Nephron progenitor cell (in vitro differentiated cells): ENCODE results near the gene NRIP1.

Source experiments
- DNase-seq: peaks from one replicate; pipeline ENCODE4 v3.0.0; 2021
- H3K27ac Mint-ChIP-seq: 2 replicates; pipeline ENCODE4 v1.8.0; 2021; ENCODE audit warnings: mild to moderate bottlenecking, moderate library complexity, mixed read lengths
- H3K27me3 Mint-ChIP-seq: 2 replicates; pipeline ENCODE4 v1.8.0; 2021; ENCODE audit warnings: mild to moderate bottlenecking, low read depth, mixed read lengths; ENCODE audit not compliant: poor library complexity
- H3K36me3 Mint-ChIP-seq: 2 replicates; pipeline ENCODE4 v1.8.0; 2021; ENCODE audit warnings: low read depth, mixed read lengths
- H3K4me1 Mint-ChIP-seq: 2 replicates; pipeline ENCODE4 v1.8.0; 2021; ENCODE audit warnings: mixed read lengths
- H3K4me3 Mint-ChIP-seq: 2 replicates; pipeline ENCODE4 v1.8.0; 2021; ENCODE audit warnings: mild to moderate bottlenecking, moderate library complexity, mixed read lengths
- H3K9me3 Mint-ChIP-seq: 2 replicates; pipeline ENCODE4 v1.8.0; 2021; ENCODE audit warnings: mild to moderate bottlenecking, moderate library complexity, mixed read lengths
- TF ChIP-seq, protein P1 (sequence below): fragments of 200-600 bp; sonication (generic); IDR thresholded peaks from 2 replicates; pipeline ENCODE4 v1.5.0; 2021; ENCODE audit warnings: antibody characterized with exemption

The NRIP1 gene

DNA sequence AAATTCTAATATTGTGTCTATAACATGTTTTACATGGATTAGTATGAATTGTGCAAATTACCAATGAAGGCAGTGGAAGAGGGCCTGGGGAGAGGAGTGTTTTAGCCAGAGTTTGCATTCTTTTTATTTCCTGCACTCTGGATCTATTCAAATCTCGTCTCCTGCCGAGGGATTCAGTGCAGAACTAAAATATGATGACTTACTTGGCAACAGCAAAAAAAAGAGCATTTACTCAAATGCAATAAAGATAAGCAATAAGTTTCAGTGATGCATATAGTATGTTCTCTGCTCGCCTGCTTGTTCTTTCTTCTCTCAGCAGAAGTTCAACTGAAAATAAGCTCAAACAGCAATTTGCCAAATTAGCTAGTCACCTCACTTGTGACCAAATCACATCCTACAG lies 33.4 kb upstream of the NRIP1 start:
- Mint-ChIP-seq H3K36me3 (no peaks in the 10 kb centered on the region), H3K27me3 (no peaks in the 10 kb centered on the region), H3K4me1 (peaks cover 12% of the 10 kb centered on the region), H3K4me3 (no peak overlapping the region), H3K9me3 (no peaks in the 10 kb centered on the region), H3K27ac (no peak overlapping the region)
- TF ChIP-seq, protein P1, sequence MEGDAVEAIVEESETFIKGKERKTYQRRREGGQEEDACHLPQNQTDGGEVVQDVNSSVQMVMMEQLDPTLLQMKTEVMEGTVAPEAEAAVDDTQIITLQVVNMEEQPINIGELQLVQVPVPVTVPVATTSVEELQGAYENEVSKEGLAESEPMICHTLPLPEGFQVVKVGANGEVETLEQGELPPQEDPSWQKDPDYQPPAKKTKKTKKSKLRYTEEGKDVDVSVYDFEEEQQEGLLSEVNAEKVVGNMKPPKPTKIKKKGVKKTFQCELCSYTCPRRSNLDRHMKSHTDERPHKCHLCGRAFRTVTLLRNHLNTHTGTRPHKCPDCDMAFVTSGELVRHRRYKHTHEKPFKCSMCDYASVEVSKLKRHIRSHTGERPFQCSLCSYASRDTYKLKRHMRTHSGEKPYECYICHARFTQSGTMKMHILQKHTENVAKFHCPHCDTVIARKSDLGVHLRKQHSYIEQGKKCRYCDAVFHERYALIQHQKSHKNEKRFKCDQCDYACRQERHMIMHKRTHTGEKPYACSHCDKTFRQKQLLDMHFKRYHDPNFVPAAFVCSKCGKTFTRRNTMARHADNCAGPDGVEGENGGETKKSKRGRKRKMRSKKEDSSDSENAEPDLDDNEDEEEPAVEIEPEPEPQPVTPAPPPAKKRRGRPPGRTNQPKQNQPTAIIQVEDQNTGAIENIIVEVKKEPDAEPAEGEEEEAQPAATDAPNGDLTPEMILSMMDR, result no peak
- no peak for DNase-seq

DNA sequence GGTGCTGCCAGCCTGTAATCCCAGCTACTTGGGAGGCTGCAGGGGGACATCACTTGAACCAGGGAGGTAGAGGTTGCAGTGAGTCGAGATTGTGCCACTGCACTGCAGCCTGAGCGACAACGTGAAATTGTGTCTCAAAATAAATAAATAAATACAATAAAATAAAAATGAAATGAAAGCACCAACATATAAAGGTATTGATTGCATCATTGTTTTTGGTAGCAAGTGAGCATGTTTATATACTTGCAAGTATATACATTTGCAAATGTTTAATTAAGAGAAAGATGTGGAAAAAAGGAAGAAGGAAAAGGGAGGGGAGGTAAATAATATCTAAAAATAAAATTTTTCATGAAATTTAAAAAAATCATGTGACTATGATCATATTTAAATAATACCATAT lies 32.8 kb upstream of the NRIP1 start:
- no peak for DNase-seq
- Mint-ChIP-seq H3K27me3 (no peaks in the 10 kb centered on the region), H3K4me1 (peaks cover 12% of the 10 kb centered on the region), H3K4me3 (no peak overlapping the region), H3K9me3 (no peaks in the 10 kb centered on the region), H3K36me3 (no peaks in the 10 kb centered on the region), H3K27ac (no peak overlapping the region)
- TF ChIP-seq, protein P1, result no peak

DNA sequence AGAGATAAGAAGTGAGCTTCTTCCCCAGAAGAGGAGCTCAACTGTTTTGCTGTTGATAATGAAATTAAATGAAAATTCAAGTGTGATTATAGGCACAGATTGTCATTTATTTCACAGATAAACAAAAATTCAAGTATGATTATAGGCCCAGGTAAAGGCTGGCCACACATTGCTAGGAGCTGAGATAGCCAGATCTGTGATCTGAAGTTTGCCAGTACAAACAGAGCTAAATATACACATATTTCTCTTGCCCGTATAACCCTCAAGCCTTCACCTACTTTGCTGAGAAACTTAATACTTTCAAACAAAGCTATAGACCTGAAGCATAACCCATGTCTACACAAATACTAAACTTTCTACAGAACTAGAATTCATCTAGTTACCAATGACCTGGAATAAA lies 31.3 kb upstream of the NRIP1 start:
- H3K36me3 Mint-ChIP-seq, result no peaks in the 10 kb centered on the region
- H3K4me1 Mint-ChIP-seq, result peaks cover 12% of the 10 kb centered on the region
- H3K4me3 Mint-ChIP-seq, result no peak overlapping the region
- no peak for DNase-seq
- no peak overlapping the region for H3K27ac Mint-ChIP-seq
- H3K27me3 Mint-ChIP-seq, result no peaks in the 10 kb centered on the region
- no peaks in the 10 kb centered on the region for H3K9me3 Mint-ChIP-seq
- TF ChIP-seq, protein P1, result no peak

DNA sequence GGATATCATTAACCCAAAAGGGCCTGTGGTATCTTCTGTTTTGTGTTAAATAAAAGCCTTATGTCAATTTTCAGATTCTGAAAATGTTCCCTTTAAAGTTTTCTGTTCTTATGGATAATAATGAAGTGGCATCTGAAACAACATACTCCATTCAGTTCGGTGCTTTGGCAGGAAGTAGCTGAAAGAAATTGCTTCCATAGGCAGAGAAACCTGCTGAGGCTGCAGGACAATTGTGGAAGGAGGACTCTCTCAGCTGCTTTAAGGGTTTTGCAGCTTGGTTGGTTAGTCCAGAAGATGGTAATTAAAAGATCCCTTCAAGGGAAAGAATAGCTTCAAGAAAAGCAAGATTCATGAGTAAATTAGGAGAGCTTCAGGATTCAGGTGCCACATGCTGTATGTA lies 30.5 kb upstream of the NRIP1 start:
- DNase-seq, result no peak
- Mint-ChIP-seq H3K9me3 (no peaks in the 10 kb centered on the region), H3K4me1 (peaks cover 12% of the 10 kb centered on the region), H3K27ac (peak overlapping the region; percentile 58), H3K4me3 (no peak overlapping the region), H3K27me3 (no peaks in the 10 kb centered on the region), H3K36me3 (no peaks in the 10 kb centered on the region)
- TF ChIP-seq, protein P1, result no peak

DNA sequence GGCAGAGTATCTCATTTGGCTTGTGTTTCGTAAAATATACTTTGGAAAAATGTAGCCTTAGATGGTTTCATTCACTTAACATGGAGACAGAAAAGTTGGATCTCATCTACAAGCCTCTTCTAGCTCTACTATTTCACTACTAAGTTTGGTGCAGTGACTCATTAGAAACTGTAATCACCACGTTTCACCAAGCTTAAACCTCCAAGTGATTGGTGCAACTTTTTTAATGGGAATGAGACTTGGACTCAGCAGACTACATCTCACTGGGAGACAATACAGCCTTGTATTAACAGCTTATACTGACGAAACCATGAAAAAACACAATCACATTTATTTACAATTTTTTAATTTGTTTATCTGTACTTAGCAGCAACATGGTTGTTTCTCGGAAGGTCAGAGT lies 29.9 kb upstream of the NRIP1 start:
- DNase-seq, result no peak
- peaks cover 12% of the 10 kb centered on the region for H3K4me1 Mint-ChIP-seq
- H3K4me3 Mint-ChIP-seq, result no peak overlapping the region
- H3K9me3 Mint-ChIP-seq, result no peaks in the 10 kb centered on the region
- no peak overlapping the region for H3K27ac Mint-ChIP-seq
- TF ChIP-seq, protein P1, result no peak
- H3K36me3 Mint-ChIP-seq, result no peaks in the 10 kb centered on the region
- H3K27me3 Mint-ChIP-seq, result no peaks in the 10 kb centered on the region

DNA sequence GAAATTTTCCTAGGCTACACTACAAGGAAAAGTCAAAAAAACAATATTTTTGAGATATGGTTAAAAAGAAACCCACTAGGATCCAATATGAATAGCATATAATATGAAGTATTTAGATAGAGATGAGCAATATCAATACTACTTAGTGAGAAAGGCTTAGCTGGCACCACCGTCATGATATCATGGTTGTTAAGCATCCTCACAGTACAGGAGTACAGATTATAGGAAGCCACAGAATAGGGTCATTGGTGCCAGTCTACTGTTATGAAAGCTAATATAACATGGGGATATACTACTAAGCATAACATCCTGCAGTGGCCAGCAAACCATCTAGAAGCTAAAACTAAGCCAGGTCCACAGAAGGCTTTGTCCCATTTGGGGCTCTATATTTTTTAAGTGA lies 28.4 kb upstream of the NRIP1 start:
- peaks cover 12% of the 10 kb centered on the region for H3K4me1 Mint-ChIP-seq
- no peak overlapping the region for H3K4me3 Mint-ChIP-seq
- TF ChIP-seq, protein P1, result no peak
- no peaks in the 10 kb centered on the region for H3K36me3 Mint-ChIP-seq
- no peaks in the 10 kb centered on the region for H3K9me3 Mint-ChIP-seq
- no peak for DNase-seq
- no peak overlapping the region for H3K27ac Mint-ChIP-seq
- no peaks in the 10 kb centered on the region for H3K27me3 Mint-ChIP-seq
